ENCODE results near the gene DIDO1. TPM values are rescaled to one million over a fixed set of nuclear protein-coding genes. Genes with fewer than 3 reads are reported as not detected.

DIDO1 gene
- total and polyA plus RNA-seq, 2 of the 13 experiments (the other 11 are each of a cell fraction or from before 2014, with no cell fraction given): 75.0 to 75.1 TPM

DNA sequence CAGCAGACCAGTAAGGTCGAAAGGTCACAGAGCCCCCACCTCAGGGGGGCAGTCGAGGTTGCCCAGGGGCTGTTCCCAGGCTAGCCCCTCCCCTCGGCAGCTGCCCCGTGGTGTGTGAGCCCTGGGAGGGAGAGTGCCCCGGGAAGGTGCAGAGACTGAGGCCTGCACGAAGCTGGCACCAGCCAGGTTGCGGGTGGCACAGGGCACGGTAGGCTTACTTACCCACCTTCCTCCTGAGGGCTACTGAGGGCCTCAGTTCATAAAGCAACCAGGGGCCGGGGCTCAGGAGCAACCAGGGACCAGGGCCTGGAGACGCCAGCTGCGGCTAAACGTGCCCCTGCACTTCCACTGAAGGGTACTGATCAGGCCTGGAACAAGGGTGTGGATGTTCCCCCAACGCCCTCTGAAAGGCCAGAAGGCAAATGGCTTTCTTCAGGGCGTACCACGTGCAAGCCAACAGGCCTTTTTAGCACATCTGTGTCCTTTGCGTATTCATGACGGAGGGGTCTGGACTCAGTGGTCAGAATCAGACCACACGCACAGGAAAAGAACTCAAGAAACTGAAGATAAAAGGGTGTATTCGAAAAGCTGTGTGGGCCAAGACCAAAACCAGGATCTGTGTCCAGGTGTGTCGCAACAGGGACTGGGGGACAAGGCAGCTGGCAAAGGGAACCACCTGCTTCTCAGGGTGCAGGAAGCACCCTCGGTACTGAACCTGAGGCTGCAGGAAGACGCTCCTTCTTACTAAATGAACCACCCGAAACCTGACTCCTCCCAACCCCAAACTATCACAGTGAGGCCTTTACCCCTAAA, 40.2 kb downstream of the DIDO1 start (continued):
- no peak for TF ChIP-seq SRSF1 (optimal IDR thresholded peaks at IDR 0.05; ENCODE audit: low read depth, low read length)
- TF ChIP-seq CEBPB (IDR thresholded peaks at IDR 0.05; ENCODE audit: borderline replicate concordance, low read depth, low read length): peak; percentile 93
- TF ChIP-seq CENPX (CRISPR knock-in tag; IDR thresholded peaks at IDR 0.05): no peak
- TF ChIP-seq ZBTB8A (CRISPR knock-in tag; IDR thresholded peaks at IDR 0.05; ENCODE audit: borderline replicate concordance, low read depth): no peak
- TF ChIP-seq PHF8 (CRISPR knock-in tag; IDR thresholded peaks at IDR 0.05): no peak
- TF ChIP-seq, protein P1, sequence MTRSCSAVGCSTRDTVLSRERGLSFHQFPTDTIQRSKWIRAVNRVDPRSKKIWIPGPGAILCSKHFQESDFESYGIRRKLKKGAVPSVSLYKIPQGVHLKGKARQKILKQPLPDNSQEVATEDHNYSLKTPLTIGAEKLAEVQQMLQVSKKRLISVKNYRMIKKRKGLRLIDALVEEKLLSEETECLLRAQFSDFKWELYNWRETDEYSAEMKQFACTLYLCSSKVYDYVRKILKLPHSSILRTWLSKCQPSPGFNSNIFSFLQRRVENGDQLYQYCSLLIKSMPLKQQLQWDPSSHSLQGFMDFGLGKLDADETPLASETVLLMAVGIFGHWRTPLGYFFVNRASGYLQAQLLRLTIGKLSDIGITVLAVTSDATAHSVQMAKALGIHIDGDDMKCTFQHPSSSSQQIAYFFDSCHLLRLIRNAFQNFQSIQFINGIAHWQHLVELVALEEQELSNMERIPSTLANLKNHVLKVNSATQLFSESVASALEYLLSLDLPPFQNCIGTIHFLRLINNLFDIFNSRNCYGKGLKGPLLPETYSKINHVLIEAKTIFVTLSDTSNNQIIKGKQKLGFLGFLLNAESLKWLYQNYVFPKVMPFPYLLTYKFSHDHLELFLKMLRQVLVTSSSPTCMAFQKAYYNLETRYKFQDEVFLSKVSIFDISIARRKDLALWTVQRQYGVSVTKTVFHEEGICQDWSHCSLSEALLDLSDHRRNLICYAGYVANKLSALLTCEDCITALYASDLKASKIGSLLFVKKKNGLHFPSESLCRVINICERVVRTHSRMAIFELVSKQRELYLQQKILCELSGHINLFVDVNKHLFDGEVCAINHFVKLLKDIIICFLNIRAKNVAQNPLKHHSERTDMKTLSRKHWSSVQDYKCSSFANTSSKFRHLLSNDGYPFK (CRISPR knock-in tag; IDR thresholded peaks at IDR 0.05; ENCODE audit: borderline replicate concordance): 0 out of 2 replicates have a peak, but pooled peaks have one; percentile 22
- no peak for TF ChIP-seq MTF1 (CRISPR knock-in tag; IDR thresholded peaks at IDR 0.05)
- TF ChIP-seq ZNF34 (CRISPR knock-in tag; IDR thresholded peaks at IDR 0.05; ENCODE audit: borderline replicate concordance): no peak
- TF ChIP-seq ZNF816 (CRISPR knock-in tag; IDR thresholded peaks at IDR 0.05; ENCODE audit: borderline replicate concordance): no peak
- TF ChIP-seq NFIC (IDR thresholded peaks at IDR 0.05; ENCODE audit: low read length): no peak
- TF ChIP-seq PLRG1 (conservative IDR thresholded peaks at IDR 0.05): no peak
- no peak for TF ChIP-seq ZNF124 (CRISPR knock-in tag; IDR thresholded peaks at IDR 0.05)
- TF ChIP-seq CEBPG (CRISPR knock-in tag; IDR thresholded peaks at IDR 0.05): peak; percentile 53; the same call in 1 of the 2 replicates
- no peak for TF ChIP-seq ZKSCAN8 (CRISPR knock-in tag; IDR thresholded peaks at IDR 0.05; ENCODE audit: borderline replicate concordance)
- no peak for TF ChIP-seq NFE2L2 (IDR thresholded peaks at IDR 0.05; ENCODE audit: low read length)
- TF ChIP-seq, protein P2, sequence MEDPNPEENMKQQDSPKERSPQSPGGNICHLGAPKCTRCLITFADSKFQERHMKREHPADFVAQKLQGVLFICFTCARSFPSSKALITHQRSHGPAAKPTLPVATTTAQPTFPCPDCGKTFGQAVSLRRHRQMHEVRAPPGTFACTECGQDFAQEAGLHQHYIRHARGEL (CRISPR knock-in tag; IDR thresholded peaks at IDR 0.05): no peak
- TF ChIP-seq U2AF2 (IDR thresholded peaks at IDR 0.05; ENCODE audit: low read depth, low read length): no peak
- TF ChIP-seq ZNF891 (CRISPR knock-in tag; IDR thresholded peaks at IDR 0.05): 0 out of 2 replicates have a peak, but pooled peaks have one; percentile 36
- TF ChIP-seq, protein P3, sequence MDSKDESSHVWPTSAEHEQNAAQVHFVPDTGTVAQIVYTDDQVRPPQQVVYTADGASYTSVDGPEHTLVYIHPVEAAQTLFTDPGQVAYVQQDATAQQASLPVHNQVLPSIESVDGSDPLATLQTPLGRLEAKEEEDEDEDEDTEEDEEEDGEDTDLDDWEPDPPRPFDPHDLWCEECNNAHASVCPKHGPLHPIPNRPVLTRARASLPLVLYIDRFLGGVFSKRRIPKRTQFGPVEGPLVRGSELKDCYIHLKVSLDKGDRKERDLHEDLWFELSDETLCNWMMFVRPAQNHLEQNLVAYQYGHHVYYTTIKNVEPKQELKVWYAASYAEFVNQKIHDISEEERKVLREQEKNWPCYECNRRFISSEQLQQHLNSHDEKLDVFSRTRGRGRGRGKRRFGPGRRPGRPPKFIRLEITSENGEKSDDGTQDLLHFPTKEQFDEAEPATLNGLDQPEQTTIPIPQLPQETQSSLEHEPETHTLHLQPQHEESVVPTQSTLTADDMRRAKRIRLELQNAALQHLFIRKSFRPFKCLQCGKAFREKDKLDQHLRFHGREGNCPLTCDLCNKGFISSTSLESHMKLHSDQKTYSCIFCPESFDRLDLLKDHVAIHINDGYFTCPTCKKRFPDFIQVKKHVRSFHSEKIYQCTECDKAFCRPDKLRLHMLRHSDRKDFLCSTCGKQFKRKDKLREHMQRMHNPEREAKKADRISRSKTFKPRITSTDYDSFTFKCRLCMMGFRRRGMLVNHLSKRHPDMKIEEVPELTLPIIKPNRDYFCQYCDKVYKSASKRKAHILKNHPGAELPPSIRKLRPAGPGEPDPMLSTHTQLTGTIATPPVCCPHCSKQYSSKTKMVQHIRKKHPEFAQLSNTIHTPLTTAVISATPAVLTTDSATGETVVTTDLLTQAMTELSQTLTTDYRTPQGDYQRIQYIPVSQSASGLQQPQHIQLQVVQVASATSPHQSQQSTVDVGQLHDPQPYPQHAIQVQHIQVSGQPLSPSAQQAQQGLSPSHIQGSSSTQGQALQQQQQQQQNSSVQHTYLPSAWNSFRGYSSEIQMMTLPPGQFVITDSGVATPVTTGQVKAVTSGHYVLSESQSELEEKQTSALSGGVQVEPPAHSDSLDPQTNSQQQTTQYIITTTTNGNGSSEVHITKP (CRISPR knock-in tag; IDR thresholded peaks at IDR 0.05; ENCODE audit: low read depth): no peak
- no peak for TF ChIP-seq EP300 (IDR thresholded peaks at IDR 0.05; ENCODE audit: low read depth in 2 of 2, low read length in 2 of 2)
- TF ChIP-seq EP300 (CRISPR knock-in tag; IDR thresholded peaks at IDR 0.05; ENCODE audit: borderline replicate concordance): no peak

Data from HepG2 (cell line).